ENCODE data around the gene PACS2. TPM values are rescaled to one million over a fixed set of nuclear protein-coding genes. Genes with fewer than 3 reads are reported as not detected.
"Not testable (repeated sequence)": the region's sequence is repeated elsewhere in the genome, so short reads cannot be mapped to it uniquely, and the experiment has no call there.

Gene PACS2
- total and polyA plus RNA-seq, 4 donors = 37.9 to 87.2 (median 71.0) TPM

GRCh38 chr14:105273062-105273461 is 41.5 kb upstream of the PACS2 start:
- Histone ChIP-seq H3K9me3 (ENCODE audit: control insufficient read depth in 4 of 4, insufficient read depth in 3 of 4, low read length in 3 of 4) (no peaks in the 10 kb centered on the region), H3K27ac (ENCODE audit: low read depth in 1 of 2, low read length in 1 of 2) (peak overlapping the region in 1 of 2 donors; percentile 85), H3K9ac (ENCODE audit: insufficient read depth in 1 of 2, low read length in 2 of 2) (no peak overlapping the region), H3K27me3 (ENCODE audit: control insufficient read depth in 3 of 3, insufficient read depth in 3 of 3, low read length in 2 of 3) (no peaks in the 10 kb centered on the region), H3K4me1 (ENCODE audit: control insufficient read depth in 5 of 5, insufficient read depth in 5 of 5, low read length in 5 of 5) (peaks cover 0 to 8% (median 0%) of the 10 kb centered on the region in 5 donors), H3K36me3 (ENCODE audit: control insufficient read depth in 4 of 4, insufficient read depth in 4 of 4, low read length in 4 of 4) (peaks cover 0 to 18% (median 3%) of the 10 kb centered on the region in 4 donors), H3K4me3 (no peak overlapping the region)
- 80% methylated on average over 12 of the region's 12 CpGs for WGBS, 2 donors
- ATAC-seq (ENCODE audit: insufficient read depth, low FRiP score) = peak; percentile 13
- DNase-seq = peak; percentile 47 to 72 (median 52)
- TF ChIP-seq CTCF (IDR thresholded peaks at IDR 0.05; ENCODE audit: control extremely low read depth, extremely low read depth) = no peak

GRCh38 chr14:105274637-105275036 is 39.9 kb upstream of the PACS2 start:
- DNase-seq = no peak
- 95 to 98% methylated on average over 6 of the region's 6 CpGs for WGBS, 2 donors
- Histone ChIP-seq H3K4me3 (no peak overlapping the region), H3K36me3 (ENCODE audit: control insufficient read depth in 4 of 4, insufficient read depth in 4 of 4, low read length in 4 of 4) (peaks cover 0 to 12% (median 3%) of the 10 kb centered on the region in 4 donors), H3K9ac (ENCODE audit: insufficient read depth in 1 of 2, low read length in 2 of 2) (no peak overlapping the region), H3K27ac (ENCODE audit: low read depth in 1 of 2, low read length in 1 of 2) (no peak overlapping the region), H3K4me1 (ENCODE audit: control insufficient read depth in 5 of 5, insufficient read depth in 5 of 5, low read length in 5 of 5) (peaks cover 0 to 8% (median 0%) of the 10 kb centered on the region in 5 donors), H3K9me3 (ENCODE audit: control insufficient read depth in 4 of 4, insufficient read depth in 3 of 4, low read length in 3 of 4) (no peaks in the 10 kb centered on the region), H3K27me3 (ENCODE audit: control insufficient read depth in 3 of 3, insufficient read depth in 3 of 3, low read length in 2 of 3) (no peaks in the 10 kb centered on the region)
- no peak for TF ChIP-seq CTCF (IDR thresholded peaks at IDR 0.05; ENCODE audit: control extremely low read depth, extremely low read depth)
- ATAC-seq (ENCODE audit: insufficient read depth, low FRiP score) = no peak

GRCh38 chr14:105275267-105275946 is 39.1 kb upstream of the PACS2 start:
- H3K36me3 ChIP-seq (ENCODE audit: control insufficient read depth in 4 of 4, insufficient read depth in 4 of 4, low read length in 4 of 4) = peaks cover 0 to 10% (median 5%) of the 10 kb centered on the region in 4 donors
- DNase-seq = no peak
- no peak overlapping the region for H3K9ac ChIP-seq (ENCODE audit: insufficient read depth in 1 of 2, low read length in 2 of 2)
- H3K27me3 ChIP-seq (ENCODE audit: control insufficient read depth in 3 of 3, insufficient read depth in 3 of 3, low read length in 2 of 3) = no peaks in the 10 kb centered on the region
- no peak for ATAC-seq (ENCODE audit: insufficient read depth, low FRiP score)
- peaks cover 0 to 8% (median 0%) of the 10 kb centered on the region in 5 donors for H3K4me1 ChIP-seq (ENCODE audit: control insufficient read depth in 5 of 5, insufficient read depth in 5 of 5, low read length in 5 of 5)
- no peak overlapping the region for H3K27ac ChIP-seq (ENCODE audit: low read depth in 1 of 2, low read length in 1 of 2)
- 81% methylated on average over 16 of the region's 16 CpGs for WGBS, 2 donors
- no peak overlapping the region for H3K4me3 ChIP-seq
- TF ChIP-seq CTCF (IDR thresholded peaks at IDR 0.05; ENCODE audit: control extremely low read depth, extremely low read depth) = no peak
- no peaks in the 10 kb centered on the region for H3K9me3 ChIP-seq (ENCODE audit: control insufficient read depth in 4 of 4, insufficient read depth in 3 of 4, low read length in 3 of 4)

GRCh38 chr14:105277448-105277847 is 37.1 kb upstream of the PACS2 start:
- ATAC-seq (ENCODE audit: insufficient read depth, low FRiP score); H3K27ac ChIP-seq (ENCODE audit: low read depth in 1 of 2, low read length in 1 of 2); H3K9ac ChIP-seq (ENCODE audit: insufficient read depth in 1 of 2, low read length in 2 of 2); H3K36me3 ChIP-seq (ENCODE audit: control insufficient read depth in 4 of 4, insufficient read depth in 4 of 4, low read length in 4 of 4); H3K27me3 ChIP-seq (ENCODE audit: control insufficient read depth in 3 of 3, insufficient read depth in 3 of 3, low read length in 2 of 3); H3K4me3 ChIP-seq; H3K4me1 ChIP-seq (ENCODE audit: control insufficient read depth in 5 of 5, insufficient read depth in 5 of 5, low read length in 5 of 5); H3K9me3 ChIP-seq (ENCODE audit: control insufficient read depth in 4 of 4, insufficient read depth in 3 of 4, low read length in 3 of 4): not testable (repeated sequence)
- DNase-seq = peak; percentile 49 to 82 (median 74)
- WGBS, 2 donors = 86 to 94% methylated on average over 3 of the region's 4 CpGs
